ENCODE results near the gene DAZAP2. TPM values are rescaled to one million over a fixed set of nuclear protein-coding genes. Genes with fewer than 3 reads are reported as not detected.

DAZAP2 gene
- total RNA-seq, 4 donors from 2014 or later = 172 to 424 (median 256) TPM

GRCh38 chr12:51210690-51211395, 27.8 kb upstream of the DAZAP2 start:
- WGBS, 2 donors = 63 to 68% methylated on average over 2 of the region's 2 CpGs
- H3K4me3 ChIP-seq (ENCODE audit: low read depth, poor library complexity, severe bottlenecking) = no peak overlapping the region
- intact Hi-C loops (cut with DNase I; ENCODE audit: low total_unique reads) = no loop called here
- no peak for DNase-seq (ENCODE audit: low spot score in 2 of 2)
- TF ChIP-seq CTCF (IDR thresholded peaks at IDR 0.05) (no peak), POLR2A (IDR thresholded peaks at IDR 0.05) (no peak)

DNA sequence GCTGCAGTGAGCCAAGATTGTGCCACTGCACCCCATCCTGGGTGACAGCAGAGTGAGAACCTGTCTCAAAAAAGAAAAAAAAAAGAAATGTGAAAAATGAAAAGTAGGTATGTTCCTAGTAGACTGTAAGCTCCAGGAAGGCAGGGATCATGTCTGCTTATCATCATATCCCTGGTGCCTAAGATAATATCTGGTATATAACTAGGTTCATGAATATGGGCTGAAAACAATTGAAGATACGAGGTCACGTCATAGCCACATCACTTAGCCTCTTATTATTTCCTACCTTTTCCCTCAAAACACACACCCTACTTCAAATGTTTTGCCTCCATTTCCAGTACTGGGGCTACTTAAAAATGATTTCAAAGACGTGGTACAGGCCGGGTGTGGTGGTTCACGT, 23.7 kb upstream of the DAZAP2 start:
- no peak for TF ChIP-seq POLR2A (IDR thresholded peaks at IDR 0.05)
- TF ChIP-seq CTCF (IDR thresholded peaks at IDR 0.05) = no peak
- 87 to 95% methylated on average over 5 of the region's 5 CpGs for WGBS, 2 donors
- no peak overlapping the region for H3K4me3 ChIP-seq (ENCODE audit: low read depth, poor library complexity, severe bottlenecking)
- no peak for DNase-seq (ENCODE audit: low spot score in 2 of 2)
- intact Hi-C loops (cut with DNase I; ENCODE audit: low total_unique reads) = no loop called here

- intact Hi-C loops (cut with DNase I; ENCODE audit: low total_unique reads) = no loop called here
- 11 to 33% methylated on average over 7 of the region's 7 CpGs for WGBS, 2 donors
- no peak for DNase-seq (ENCODE audit: low spot score in 2 of 2)
- TF ChIP-seq POLR2A (IDR thresholded peaks at IDR 0.05) (no peak), CTCF (IDR thresholded peaks at IDR 0.05) (no peak)
- no peak overlapping the region for H3K4me3 ChIP-seq (ENCODE audit: low read depth, poor library complexity, severe bottlenecking)
These were observed 22.0 kb upstream of the DAZAP2 start for GRCh38 chr12:51216642-51217041.

GRCh38 chr12:51217133-51217967, 21.3 kb upstream of the DAZAP2 start:
- TF ChIP-seq CTCF (IDR thresholded peaks at IDR 0.05) = no peak
- intact Hi-C loops (cut with DNase I; ENCODE audit: low total_unique reads) = no loop called here
- peak overlapping the region; percentile 67 for H3K4me3 ChIP-seq (ENCODE audit: low read depth, poor library complexity, severe bottlenecking)
- peak; percentile 34 to 91 for DNase-seq (ENCODE audit: low spot score in 2 of 2)
- WGBS, 2 donors = 1 to 3% methylated on average over 65 to 79 of the region's 81 CpGs

DNA sequence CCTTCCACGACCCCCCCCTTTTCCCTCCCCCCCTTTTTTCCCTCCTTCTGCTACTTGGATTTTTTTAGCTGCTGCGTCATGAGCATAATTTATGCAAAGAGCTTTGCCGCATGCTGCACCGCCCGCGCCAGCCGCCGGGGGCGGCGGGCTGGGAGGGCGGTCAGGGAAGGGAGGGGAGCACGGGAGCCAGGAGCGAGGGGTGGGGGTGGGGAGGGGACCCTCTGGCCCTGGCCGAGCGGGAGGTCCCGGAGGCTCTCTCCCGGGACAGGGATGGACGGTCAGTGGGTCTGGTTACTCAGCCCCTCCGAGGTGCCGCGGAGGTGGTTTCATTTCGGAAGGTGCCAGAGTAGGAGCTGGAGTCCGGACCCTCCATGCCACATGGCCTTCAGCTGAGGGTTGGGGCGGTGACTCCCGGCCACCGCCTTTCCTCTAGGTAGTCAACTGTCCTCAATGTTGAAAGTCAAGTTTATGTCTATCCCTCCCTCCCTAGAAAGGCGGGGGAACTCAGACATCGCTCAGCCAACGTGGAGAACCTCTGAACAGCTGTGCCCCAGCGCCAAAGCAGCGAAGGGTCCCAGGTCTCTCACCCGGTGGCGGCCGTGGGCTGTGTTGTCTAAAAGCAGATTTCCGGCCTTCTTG, 20.5 kb upstream of the DAZAP2 start, which contains the start of gene POU6F1:
POU6F1 (minus strand) TSS at position 95 of the 639 bp plus-strand sequence. CDS start 11,226 bp downstream, outside the sequence.
- intact Hi-C loops (cut with DNase I; ENCODE audit: low total_unique reads) = no loop called here
- 0% methylated on average over 28 to 31 of the region's 35 CpGs for WGBS, 2 donors
- H3K4me3 ChIP-seq (ENCODE audit: low read depth, poor library complexity, severe bottlenecking) = peak within 1 kb of the TSS; percentile 67
- DNase-seq (ENCODE audit: low spot score in 2 of 2) = peak; percentile 54 to 94
- TF ChIP-seq POLR2A (IDR thresholded peaks at IDR 0.05) = no peak
- TF ChIP-seq CTCF (IDR thresholded peaks at IDR 0.05) = no peak
